ENCODE measurements around the gene LYZ. TPM values are rescaled to one million over a fixed set of nuclear protein-coding genes. Genes with fewer than 3 reads are reported as not detected.
A peak's percentile ranks its signal among the peaks of the same experiment; 100 is the strongest.

LYZ gene
- total RNA-seq (2013), result 21,183 TPM
- polyA plus RNA-seq, result over 10,000 TPM; 10,434 to 46,644 (median 13,865) TPM
- 7,915 and 13,587 TPM in 2 replicates for polyA minus RNA-seq
- 1,286 to 16,085 (median 11,411) reads per million in 11 experiments for total RNA-seq

GRCh38 chr12:69348162-69348938, at the start of gene LYZ:
LYZ (plus strand) TSS chr12:69348381; CDS start chr12:69348409, 28 bp downstream.
- H4K20me1 ChIP-seq (ENCODE audit: insufficient read depth, low read length), result peaks cover 51% of the 10 kb centered on the region
- no peak for TF ChIP-seq CTCF (IDR thresholded peaks at IDR 0.05)
- intact Hi-C loops (cut with micrococcal nuclease), result loop anchor here in 1 of 2 donors (5.0 kb wide), 1 partner anchor 56 kb away; no protein-coding TSS in a partner anchor
- H3K79me2 ChIP-seq (ENCODE audit: insufficient read depth, low read length), result peaks cover 99% of the 10 kb centered on the region
- H3K9me3 ChIP-seq (replicated peaks in 1 of 2; ENCODE audit: control insufficient read depth in 1 of 2, insufficient read depth in 1 of 2, low read length in 2 of 2), result no peaks in the 10 kb centered on the region
- peak within 1 kb of the TSS; percentile 85 to 98 (median 97) for H3K27ac Mint-ChIP-seq
- H3K36me3 Mint-ChIP-seq, result peaks cover 15 to 31% of the 10 kb centered on the region in 2 donors
- 18% methylated on average over 2 of the region's 4 CpGs for WGBS (ENCODE audit: insufficient coverage)
- H3K27ac ChIP-seq (ENCODE audit: low read depth in 1 of 2, low read length in 2 of 2), result peak within 1 kb of the TSS; percentile 66 to 86
- H3K9me3 Mint-ChIP-seq, result peaks cover 0 to 2% (median 0%) of the 10 kb centered on the region in 7 donors
- peak within 1 kb of the TSS; percentile 99 to 100 for H3K4me3 Mint-ChIP-seq
- H2AFZ ChIP-seq (ENCODE audit: insufficient read depth, low read depth, low read length, poor library complexity, severe bottlenecking), result no peak within 1 kb of the TSS
- peaks cover 52% of the 10 kb centered on the region for H3K4me1 Mint-ChIP-seq
- H3K4me3 ChIP-seq (replicated peaks in 1 of 3; ENCODE audit: low read depth in 2 of 3, low read length in 3 of 3), result peak within 1 kb of the TSS; percentile 83 to 100 (median 92)
- peak within 1 kb of the TSS; percentile 94 for H3K4me2 ChIP-seq (replicated peaks; ENCODE audit: extremely low read depth, low read length, poor library complexity, severe bottlenecking)
- peaks cover 28 to 34% of the 10 kb centered on the region in 2 donors for H3K36me3 ChIP-seq (replicated peaks in 1 of 2; ENCODE audit: control insufficient read depth in 1 of 2, insufficient read depth in 2 of 2, low read length in 2 of 2)
- DNase-seq, result peak; percentile 85 to 91 (median 87)
- H3K9ac ChIP-seq (ENCODE audit: insufficient read depth, low read length, poor library complexity, severe bottlenecking), result peak within 1 kb of the TSS; percentile 74
- no peaks in the 10 kb centered on the region for H3K27me3 ChIP-seq (ENCODE audit: control insufficient read depth in 2 of 2, insufficient read depth in 2 of 2, low read length in 2 of 2)
- H3K27me3 Mint-ChIP-seq (ENCODE audit: low read depth in 3 of 3), result no peaks in the 10 kb centered on the region
- peaks cover 58 to 63% of the 10 kb centered on the region in 2 donors for H3K4me1 ChIP-seq (ENCODE audit: control insufficient read depth in 1 of 2, insufficient read depth in 2 of 2, low read length in 2 of 2)

- peaks cover 34% of the 10 kb centered on the region for H3K79me2 ChIP-seq (ENCODE audit: insufficient read depth, low read length)
- H3K4me2 ChIP-seq (replicated peaks; ENCODE audit: extremely low read depth, low read length, poor library complexity, severe bottlenecking), result no peak overlapping the region
- H3K27me3 ChIP-seq (ENCODE audit: control insufficient read depth in 2 of 2, insufficient read depth in 2 of 2, low read length in 2 of 2), result no peaks in the 10 kb centered on the region
- H3K27ac Mint-ChIP-seq, result no peak overlapping the region
- no CpG with 5 or more reads among the region's 2 CpGs for WGBS (ENCODE audit: insufficient coverage)
- peaks cover 0 to 15% (median 4%) of the 10 kb centered on the region in 7 donors for H3K9me3 Mint-ChIP-seq
- no peak for TF ChIP-seq CTCF (IDR thresholded peaks at IDR 0.05)
- no peak for DNase-seq
- H3K4me1 Mint-ChIP-seq, result peaks cover 47% of the 10 kb centered on the region
- no peak overlapping the region for H3K9ac ChIP-seq (ENCODE audit: insufficient read depth, low read length, poor library complexity, severe bottlenecking)
- intact Hi-C loops (cut with micrococcal nuclease), result no loop called here
- H2AFZ ChIP-seq (ENCODE audit: insufficient read depth, low read depth, low read length, poor library complexity, severe bottlenecking), result no peak overlapping the region
- no peaks in the 10 kb centered on the region for H4K20me1 ChIP-seq (ENCODE audit: insufficient read depth, low read length)
- peaks cover 3 to 23% of the 10 kb centered on the region in 2 donors for H3K4me1 ChIP-seq (ENCODE audit: control insufficient read depth in 1 of 2, insufficient read depth in 2 of 2, low read length in 2 of 2)
- H3K27ac ChIP-seq (ENCODE audit: low read depth in 1 of 2, low read length in 2 of 2), result no peak overlapping the region
- peaks cover 0 to 9% of the 10 kb centered on the region in 2 donors for H3K36me3 Mint-ChIP-seq
- H3K4me3 Mint-ChIP-seq, result no peak overlapping the region
- H3K9me3 ChIP-seq (replicated peaks in 1 of 2; ENCODE audit: control insufficient read depth in 1 of 2, insufficient read depth in 1 of 2, low read length in 2 of 2), result peaks cover 2 to 6% of the 10 kb centered on the region in 2 donors
- H3K27me3 Mint-ChIP-seq (ENCODE audit: low read depth in 3 of 3), result peaks cover 0 to 4% (median 0%) of the 10 kb centered on the region in 3 donors
- H3K4me3 ChIP-seq (replicated peaks in 1 of 3; ENCODE audit: low read depth in 2 of 3, low read length in 3 of 3), result no peak overlapping the region
- H3K36me3 ChIP-seq (replicated peaks in 1 of 2; ENCODE audit: control insufficient read depth in 1 of 2, insufficient read depth in 2 of 2, low read length in 2 of 2), result no peaks in the 10 kb centered on the region
These were observed 49.2 kb upstream of the LYZ start for GRCh38 chr12:69298947-69299346.

All from CD14-positive monocyte (primary cell).